Activated CD4-positive, alpha-beta memory T cell treated with anti-CD3 and anti-CD28 coated beads for 36 hours (primary cell): ENCODE data around the gene KCNK5. TPM values are rescaled to one million over a fixed set of nuclear protein-coding genes. Genes with fewer than 3 reads are reported as not detected.
A peak's percentile ranks its signal among the peaks of the same experiment; 100 is the strongest.

Source experiments
- CTCF ChIA-PET: fragments of 350-600 bp; sonication (Branson Sonifier 250); formaldehyde crosslinking; loops from one replicate; lab custom pipeline; 2021; ENCODE audit warnings: antibody characterized with exemption, inconsistent platforms; lab: Charles Lee
- POLR2A ChIA-PET: fragments of 350-600 bp; sonication (Branson Sonifier 250); formaldehyde crosslinking; loops from one replicate; lab custom pipeline; 2021; ENCODE audit warnings: antibody characterized with exemption; lab: Charles Lee
- DNase-seq: peaks from one replicate; pipeline ENCODE4 v3.0.0-alpha.2; 2020
- H3K27ac Mint-ChIP-seq: one replicate; pipeline ENCODE4 v1.8.0; 2021; ENCODE audit warnings: mixed read lengths
- H3K27me3 Mint-ChIP-seq: one replicate; pipeline ENCODE4 v1.8.0; 2021; ENCODE audit warnings: mixed read lengths
- H3K36me3 Mint-ChIP-seq: one replicate; pipeline ENCODE4 v1.8.0; 2021; ENCODE audit warnings: mixed read lengths
- H3K4me1 Mint-ChIP-seq: one replicate; pipeline ENCODE4 v1.8.0; 2021; ENCODE audit warnings: low read depth, mixed read lengths
- H3K4me3 Mint-ChIP-seq: one replicate; pipeline ENCODE4 v1.8.0; 2021; ENCODE audit warnings: mild to moderate bottlenecking, mixed read lengths
- H3K9me3 Mint-ChIP-seq: one replicate; pipeline ENCODE4 v1.8.0; 2021; ENCODE audit warnings: mixed read lengths
- intact Hi-C: fragments of 100-400 bp; cut with micrococcal nuclease; formaldehyde crosslinking; loops from one replicate; pipeline ENCODE4 v1.15.1; 2023
- total RNA-seq, 2 experiments: library from RNA; stranded (reverse); gene quantifications; one replicate each; pipeline ENCODE4 v1.2.3, GENCODE V29; 2021

KCNK5 gene
- total RNA-seq, 2 experiments from 2014 or later = 16.2 to 16.5 TPM

DNA sequence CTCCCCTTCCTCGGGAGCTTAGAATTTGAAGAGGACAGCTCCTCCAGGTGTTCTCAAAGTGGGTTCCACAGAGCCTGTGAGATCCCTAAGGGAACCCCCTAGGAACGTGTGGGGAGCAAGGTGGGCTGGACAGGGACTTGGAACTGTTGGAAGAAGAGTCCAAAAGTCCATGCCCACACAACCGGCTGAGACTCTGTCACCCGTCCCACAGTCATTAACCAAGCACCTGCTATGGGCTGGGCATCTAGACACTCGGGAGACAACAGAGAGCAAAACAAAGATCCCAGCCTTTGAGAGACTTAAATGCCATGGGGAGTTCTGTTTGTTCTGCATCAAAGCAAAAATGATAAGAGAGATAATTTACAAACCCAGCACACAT is 62.4 kb downstream of the KCNK5 start:
- Mint-ChIP-seq H3K9me3 (peaks cover 6% of the 10 kb centered on the region), H3K27ac (no peak overlapping the region), H3K4me1 (peaks cover 4% of the 10 kb centered on the region), H3K36me3 (no peaks in the 10 kb centered on the region), H3K27me3 (peaks cover 2% of the 10 kb centered on the region), H3K4me3 (no peak overlapping the region)
- DNase-seq = no peak
- CTCF ChIA-PET = interaction anchor here (0.7 to 13.7 kb wide), 21 partner anchors 9 to 294 kb away, joined by 3 to 469 read pairs (median 6); partner anchors contain the start of gene KCNK5
- POLR2A ChIA-PET = no interaction called here
- intact Hi-C loops = loop anchor here (1.0 to 10.0 kb wide), 4 partner anchors 62 to 292 kb away; partner anchors contain the start of gene KCNK5

- no peaks in the 10 kb centered on the region for H3K36me3 Mint-ChIP-seq
Measured at GRCh38 chr6:39166189-39166911, 62.9 kb downstream of the KCNK5 start.

GRCh38 chr6:39157511-39157910 is 71.8 kb downstream of the KCNK5 start:
- Mint-ChIP-seq H3K9me3 (peaks cover 6% of the 10 kb centered on the region), H3K4me1 (peaks cover 11% of the 10 kb centered on the region), H3K4me3 (no peak overlapping the region), H3K36me3 (peaks cover 2% of the 10 kb centered on the region), H3K27ac (no peak overlapping the region), H3K27me3 (no peaks in the 10 kb centered on the region)
- DNase-seq = no peak
- CTCF ChIA-PET = interaction anchor here (1.1 to 1.7 kb wide), 4 partner anchors 8 to 152 kb away, joined by 3 to 7 read pairs (median 3); no protein-coding TSS in a partner anchor
- intact Hi-C loops = no loop called here
- POLR2A ChIA-PET = no interaction called here

More at GRCh38 chr6:39166189-39166911, 62.9 kb downstream of the KCNK5 start:
- no peak overlapping the region for H3K27ac Mint-ChIP-seq
- POLR2A ChIA-PET = no interaction called here
- DNase-seq = peak; percentile 90
- intact Hi-C loops = loop anchor here (1.0 to 10.0 kb wide), 4 partner anchors 62 to 292 kb away; partner anchors contain the start of gene KCNK5
- peaks cover 4% of the 10 kb centered on the region for H3K4me1 Mint-ChIP-seq
- CTCF ChIA-PET = interaction anchor here (0.6 to 13.7 kb wide), 27 partner anchors 8 to 294 kb away, joined by 3 to 469 read pairs (median 4); partner anchors contain the start of gene KCNK5
- no peaks in the 10 kb centered on the region for H3K27me3 Mint-ChIP-seq
- peaks cover 1% of the 10 kb centered on the region for H3K9me3 Mint-ChIP-seq
- no peak overlapping the region for H3K4me3 Mint-ChIP-seq

DNA sequence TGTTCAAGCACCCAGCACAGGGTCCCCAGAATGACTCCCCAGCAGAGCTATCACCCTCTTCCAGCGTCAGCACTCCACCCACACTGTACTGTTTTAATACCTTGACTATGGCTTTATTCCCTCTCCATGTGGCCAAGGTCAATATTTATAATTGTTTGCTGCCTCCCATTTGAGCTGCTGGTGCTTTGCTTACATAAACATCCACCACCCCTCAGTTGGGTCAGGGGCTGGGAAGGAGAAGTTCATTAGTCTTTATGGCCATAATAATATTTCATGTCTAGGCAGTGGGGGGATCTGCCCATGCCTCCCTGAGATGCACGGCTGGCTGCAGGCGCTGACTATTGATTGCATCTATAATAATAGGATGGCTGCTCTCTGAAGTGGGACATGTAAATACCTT is 72.5 kb downstream of the KCNK5 start:
- intact Hi-C loops = no loop called here
- H3K4me3 Mint-ChIP-seq = no peak overlapping the region
- POLR2A ChIA-PET = no interaction called here
- H3K36me3 Mint-ChIP-seq = peaks cover 2% of the 10 kb centered on the region
- no peak for DNase-seq
- H3K9me3 Mint-ChIP-seq = peaks cover 6% of the 10 kb centered on the region
- CTCF ChIA-PET = interaction anchor here (1.1 to 2.0 kb wide), 3 partner anchors 9 to 151 kb away, joined by 3 to 4 read pairs (median 3); no protein-coding TSS in a partner anchor
- peaks cover 6% of the 10 kb centered on the region for H3K27me3 Mint-ChIP-seq
- no peak overlapping the region for H3K27ac Mint-ChIP-seq
- H3K4me1 Mint-ChIP-seq = peaks cover 18% of the 10 kb centered on the region

DNA sequence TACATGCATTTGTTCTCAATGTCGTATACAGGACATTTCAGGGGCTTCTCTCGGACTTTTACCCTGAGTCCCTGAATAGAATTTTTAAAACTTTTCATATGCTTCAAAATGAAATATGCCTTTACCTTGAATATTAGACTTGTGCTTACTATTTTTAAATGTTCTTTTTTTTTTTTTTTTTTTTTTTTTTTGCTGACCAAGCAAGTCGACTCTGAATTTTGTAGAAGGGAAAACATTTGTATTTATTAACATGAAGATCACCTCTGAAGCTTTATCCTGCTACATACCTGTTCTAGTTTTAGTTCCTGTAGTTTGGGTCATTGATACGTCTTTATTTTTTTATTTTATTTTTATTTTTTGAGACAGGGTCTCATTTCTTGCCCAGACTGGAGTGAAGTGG is 74.6 kb downstream of the KCNK5 start:
- intact Hi-C loops = no loop called here
- no peak overlapping the region for H3K4me3 Mint-ChIP-seq
- no peak for DNase-seq
- H3K4me1 Mint-ChIP-seq = peaks cover 25% of the 10 kb centered on the region
- H3K9me3 Mint-ChIP-seq = peaks cover 4% of the 10 kb centered on the region
- H3K36me3 Mint-ChIP-seq = peaks cover 2% of the 10 kb centered on the region
- H3K27me3 Mint-ChIP-seq = peaks cover 20% of the 10 kb centered on the region
- ChIA-PET POLR2A (no interaction called here), CTCF (interaction anchor here (1.3 to 2.0 kb wide), 2 partner anchors 148 to 153 kb away, joined by 4 read pairs; no protein-coding TSS in a partner anchor)
- H3K27ac Mint-ChIP-seq = no peak overlapping the region

DNA sequence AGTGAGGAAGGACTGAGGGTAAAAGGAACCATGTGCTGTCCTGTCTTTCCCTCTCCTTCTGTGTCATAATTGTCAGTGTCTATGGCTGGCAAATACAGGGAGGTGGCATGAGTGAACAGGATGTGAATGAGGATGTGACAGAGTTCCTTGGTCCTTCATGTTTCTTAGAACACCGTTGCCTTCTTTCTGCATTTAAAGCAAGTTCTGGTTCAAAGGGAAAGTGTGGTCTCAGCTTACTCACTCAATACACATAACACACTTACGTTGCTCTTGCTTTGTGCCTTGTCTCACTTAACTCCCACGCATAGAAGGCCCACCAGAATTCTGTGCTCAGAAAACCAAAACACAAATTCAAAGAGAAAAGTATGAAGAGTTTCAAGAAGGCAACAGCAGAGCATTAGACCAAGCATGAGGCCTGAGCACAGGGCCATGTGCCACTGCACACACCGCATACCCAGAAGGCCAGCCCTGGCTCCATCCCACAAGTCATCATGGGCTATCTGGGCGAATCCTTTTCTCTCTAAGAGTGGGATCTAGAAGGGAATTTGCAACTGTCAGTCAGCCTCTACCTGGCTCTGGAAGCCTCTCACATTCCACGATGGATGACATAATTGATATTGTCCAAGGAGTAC is 75.4 kb downstream of the KCNK5 start:
- intact Hi-C loops = loop anchor here (1.0 kb wide), 3 partner anchors 43 to 181 kb away; partner anchors contain the start of gene KCNK5
- POLR2A ChIA-PET = interaction anchor here (0.9 kb wide), 1 partner anchor 63 kb away, joined by 3 read pairs; no protein-coding TSS in a partner anchor
- CTCF ChIA-PET = no interaction called here
- DNase-seq = peak; percentile 60
- Mint-ChIP-seq H3K4me3 (no peak overlapping the region), H3K4me1 (peaks cover 25% of the 10 kb centered on the region), H3K36me3 (no peaks in the 10 kb centered on the region), H3K9me3 (no peaks in the 10 kb centered on the region), H3K27me3 (peaks cover 23% of the 10 kb centered on the region), H3K27ac (peak overlapping the region; percentile 75)

- ChIA-PET CTCF (interaction anchor here (1.3 to 2.6 kb wide), 3 partner anchors 14 to 179 kb away, joined by 3 to 10 read pairs (median 7); no protein-coding TSS in a partner anchor), POLR2A (interaction anchor here (0.8 kb wide), 1 partner anchor 38 kb away, joined by 4 read pairs; the partner anchor contains the start of gene SAYSD1)
- no peaks in the 10 kb centered on the region for H3K36me3 Mint-ChIP-seq
- no peak overlapping the region for H3K4me3 Mint-ChIP-seq
- intact Hi-C loops = no loop called here
- H3K27me3 Mint-ChIP-seq = peaks cover 28% of the 10 kb centered on the region
- no peak for DNase-seq
- H3K9me3 Mint-ChIP-seq = no peaks in the 10 kb centered on the region
- H3K4me1 Mint-ChIP-seq = peaks cover 25% of the 10 kb centered on the region
- H3K27ac Mint-ChIP-seq = no peak overlapping the region
Measured at GRCh38 chr6:39152262-39152661, 77.0 kb downstream of the KCNK5 start.

DNA sequence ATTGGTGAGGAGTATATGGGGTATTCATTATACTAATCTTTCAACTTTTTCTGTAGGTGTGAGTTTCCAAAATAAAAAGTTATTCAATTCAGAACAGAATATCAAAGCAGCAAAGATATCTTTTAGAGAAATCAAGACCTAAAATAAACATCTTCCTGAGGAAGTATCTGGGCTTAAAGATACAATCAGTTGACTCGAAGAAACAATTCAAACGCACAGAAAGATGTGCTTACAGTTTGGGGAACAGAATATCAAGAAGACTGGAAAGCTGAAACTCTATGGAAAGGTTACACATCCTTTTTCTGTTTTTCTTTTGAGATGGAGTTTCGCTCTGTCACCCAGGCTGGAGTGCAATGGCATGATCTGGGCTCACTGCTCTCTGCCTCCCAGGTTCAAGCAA is 78.1 kb downstream of the KCNK5 start:
- Mint-ChIP-seq H3K4me1 (peaks cover 25% of the 10 kb centered on the region), H3K4me3 (no peak overlapping the region), H3K27ac (no peak overlapping the region), H3K9me3 (no peaks in the 10 kb centered on the region), H3K36me3 (no peaks in the 10 kb centered on the region), H3K27me3 (peaks cover 28% of the 10 kb centered on the region)
- intact Hi-C loops = no loop called here
- CTCF ChIA-PET = interaction anchor here (2.1 to 2.6 kb wide), 2 partner anchors 15 to 152 kb away, joined by 7 to 10 read pairs; no protein-coding TSS in a partner anchor
- DNase-seq = no peak
- POLR2A ChIA-PET = no interaction called here

- H3K27ac Mint-ChIP-seq = no peak overlapping the region
- H3K4me1 Mint-ChIP-seq = no peaks in the 10 kb centered on the region
- peaks cover 3% of the 10 kb centered on the region for H3K9me3 Mint-ChIP-seq
- no peak for DNase-seq
- peaks cover 27% of the 10 kb centered on the region for H3K27me3 Mint-ChIP-seq
- intact Hi-C loops = no loop called here
- CTCF ChIA-PET = interaction anchor here (1.7 kb wide), 1 partner anchor 272 kb away, joined by 3 read pairs; no protein-coding TSS in a partner anchor
- POLR2A ChIA-PET = no interaction called here
- H3K36me3 Mint-ChIP-seq = peaks cover 3% of the 10 kb centered on the region
- H3K4me3 Mint-ChIP-seq = no peak overlapping the region
Measured at GRCh38 chr6:39144481-39145173, 84.6 kb downstream of the KCNK5 start.

DNA sequence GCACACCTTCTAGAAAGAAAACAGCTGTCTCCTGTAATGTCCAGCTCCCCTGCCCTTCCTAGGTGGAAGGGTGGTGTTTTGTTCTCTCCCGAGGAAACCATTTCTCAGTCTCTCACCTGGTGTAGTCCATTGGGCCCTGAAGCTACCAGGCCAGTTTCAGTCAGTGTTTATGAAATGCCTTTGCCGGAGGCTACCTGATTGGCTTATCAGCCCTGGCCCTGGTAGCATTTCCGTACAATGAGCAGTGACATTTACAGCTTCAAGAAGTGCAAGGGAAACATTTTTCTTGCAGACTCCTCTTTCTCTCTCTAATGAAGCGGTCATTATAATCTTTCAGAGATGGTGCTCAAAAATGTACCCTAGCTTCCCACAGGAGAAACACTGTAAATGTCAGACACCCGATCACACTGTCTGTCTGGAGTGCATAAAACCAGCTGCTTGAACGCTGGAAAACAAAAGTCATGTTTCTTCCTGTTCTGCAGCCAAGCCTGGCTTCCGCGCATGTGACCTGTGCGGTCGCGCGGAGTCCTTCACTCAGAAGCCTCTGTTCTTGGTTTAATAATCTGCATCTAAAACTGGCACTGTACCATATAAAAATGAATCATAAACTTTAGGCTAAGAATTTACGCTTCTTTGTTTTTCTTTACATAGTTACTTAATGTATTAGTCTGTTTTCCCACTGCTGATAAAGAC is 85.9 kb downstream of the KCNK5 start:
- no peak overlapping the region for H3K27ac Mint-ChIP-seq
- ChIA-PET CTCF (no interaction called here), POLR2A (no interaction called here)
- peaks cover 3% of the 10 kb centered on the region for H3K36me3 Mint-ChIP-seq
- no peaks in the 10 kb centered on the region for H3K4me1 Mint-ChIP-seq
- peaks cover 12% of the 10 kb centered on the region for H3K9me3 Mint-ChIP-seq
- H3K4me3 Mint-ChIP-seq = no peak overlapping the region
- DNase-seq = no peak
- intact Hi-C loops = no loop called here
- peaks cover 27% of the 10 kb centered on the region for H3K27me3 Mint-ChIP-seq

DNA sequence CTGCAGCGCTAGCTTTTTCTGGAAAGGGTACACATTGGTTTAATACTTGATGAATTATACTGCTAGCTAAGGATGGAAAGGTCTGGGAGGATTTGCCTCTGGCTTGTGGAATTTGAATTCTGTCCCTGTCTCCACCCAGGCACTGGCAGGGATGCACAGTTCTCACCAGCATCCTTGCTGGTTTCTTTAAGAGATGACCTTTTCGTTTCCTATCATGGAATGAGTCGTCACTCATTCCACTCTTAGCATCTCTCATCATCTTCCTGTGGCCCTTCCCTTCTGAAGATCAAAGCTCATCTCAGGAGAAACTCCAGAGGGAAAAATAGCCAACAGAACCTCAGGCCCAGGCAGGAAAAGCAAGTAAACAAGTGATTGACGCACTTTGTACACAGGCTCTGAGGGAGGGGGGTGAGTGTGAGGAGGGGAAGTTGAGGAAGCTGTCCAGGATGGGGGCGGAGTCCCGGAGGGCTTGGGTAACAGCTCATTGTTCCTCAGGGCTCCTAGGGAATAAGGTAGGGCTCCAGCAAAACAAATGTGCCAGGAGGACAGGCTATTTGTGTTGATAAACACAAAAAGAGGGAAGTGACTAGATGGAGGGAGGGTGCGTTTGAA is 88.6 kb downstream of the KCNK5 start:
- DNase-seq = no peak
- Mint-ChIP-seq H3K4me3 (no peak overlapping the region), H3K9me3 (peaks cover 18% of the 10 kb centered on the region), H3K27me3 (peaks cover 27% of the 10 kb centered on the region), H3K4me1 (no peaks in the 10 kb centered on the region), H3K27ac (no peak overlapping the region), H3K36me3 (peaks cover 3% of the 10 kb centered on the region)
- ChIA-PET POLR2A (no interaction called here), CTCF (no interaction called here)
- intact Hi-C loops = no loop called here
